ENCODE measurements around the gene CCDC184.

GRCh38 chr12:48164451-48164850 lies 19.0 kb upstream of the CCDC184 start:
- TF ChIP-seq POLR2AphosphoS5 (IDR thresholded peaks at IDR 0.05) (no peak), EZH2 (IDR thresholded peaks at IDR 0.05; ENCODE audit: borderline replicate concordance, insufficient read depth, low read length, poor library complexity, severe bottlenecking) (no peak), CTCF (IDR thresholded peaks at IDR 0.05; ENCODE audit: poor library complexity, severe bottlenecking) (no peak), TAF1 (IDR thresholded peaks at IDR 0.05; ENCODE audit: low read depth) (no peak), EP300 (conservative IDR thresholded peaks at IDR 0.05; ENCODE audit: poor library complexity, severe bottlenecking) (no peak), SMC3 (conservative IDR thresholded peaks at IDR 0.05; ENCODE audit: poor library complexity) (no peak), MXI1 (conservative IDR thresholded peaks at IDR 0.05; ENCODE audit: poor library complexity, severe bottlenecking) (no peak), RAD21 (conservative IDR thresholded peaks at IDR 0.05) (no peak)
- TF ChIP-seq, protein P1, sequence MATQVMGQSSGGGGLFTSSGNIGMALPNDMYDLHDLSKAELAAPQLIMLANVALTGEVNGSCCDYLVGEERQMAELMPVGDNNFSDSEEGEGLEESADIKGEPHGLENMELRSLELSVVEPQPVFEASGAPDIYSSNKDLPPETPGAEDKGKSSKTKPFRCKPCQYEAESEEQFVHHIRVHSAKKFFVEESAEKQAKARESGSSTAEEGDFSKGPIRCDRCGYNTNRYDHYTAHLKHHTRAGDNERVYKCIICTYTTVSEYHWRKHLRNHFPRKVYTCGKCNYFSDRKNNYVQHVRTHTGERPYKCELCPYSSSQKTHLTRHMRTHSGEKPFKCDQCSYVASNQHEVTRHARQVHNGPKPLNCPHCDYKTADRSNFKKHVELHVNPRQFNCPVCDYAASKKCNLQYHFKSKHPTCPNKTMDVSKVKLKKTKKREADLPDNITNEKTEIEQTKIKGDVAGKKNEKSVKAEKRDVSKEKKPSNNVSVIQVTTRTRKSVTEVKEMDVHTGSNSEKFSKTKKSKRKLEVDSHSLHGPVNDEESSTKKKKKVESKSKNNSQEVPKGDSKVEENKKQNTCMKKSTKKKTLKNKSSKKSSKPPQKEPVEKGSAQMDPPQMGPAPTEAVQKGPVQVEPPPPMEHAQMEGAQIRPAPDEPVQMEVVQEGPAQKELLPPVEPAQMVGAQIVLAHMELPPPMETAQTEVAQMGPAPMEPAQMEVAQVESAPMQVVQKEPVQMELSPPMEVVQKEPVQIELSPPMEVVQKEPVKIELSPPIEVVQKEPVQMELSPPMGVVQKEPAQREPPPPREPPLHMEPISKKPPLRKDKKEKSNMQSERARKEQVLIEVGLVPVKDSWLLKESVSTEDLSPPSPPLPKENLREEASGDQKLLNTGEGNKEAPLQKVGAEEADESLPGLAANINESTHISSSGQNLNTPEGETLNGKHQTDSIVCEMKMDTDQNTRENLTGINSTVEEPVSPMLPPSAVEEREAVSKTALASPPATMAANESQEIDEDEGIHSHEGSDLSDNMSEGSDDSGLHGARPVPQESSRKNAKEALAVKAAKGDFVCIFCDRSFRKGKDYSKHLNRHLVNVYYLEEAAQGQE (IDR thresholded peaks at IDR 0.05; ENCODE audit: borderline replicate concordance): no peak
